ENCODE measurements around the gene TUBGCP2.

Gene TUBGCP2

GRCh38 chr10:133318494-133319127 lies 9.9 kb upstream of the TUBGCP2 start (continued):
- TF ChIP-seq PATZ1 (tag by site-specific recombination; IDR thresholded peaks at IDR 0.05) (peak; percentile 92; the same call in 1 of the 2 replicates), SP3 (tag by site-specific recombination; IDR thresholded peaks at IDR 0.05) (peak; percentile 71), INSM2 (tag by site-specific recombination; IDR thresholded peaks at IDR 0.05) (no peak), BCL11B (tag by site-specific recombination; IDR thresholded peaks at IDR 0.05; ENCODE audit: low read depth) (peak; percentile 55; the same call in 1 of the 2 replicates), ZNF157 (tag by site-specific recombination; IDR thresholded peaks at IDR 0.05) (no peak), KLF17 (tag by site-specific recombination; IDR thresholded peaks at IDR 0.05) (0 out of 2 replicates have a peak, but pooled peaks have one; percentile 78), ZFP69B (tag by site-specific recombination; IDR thresholded peaks at IDR 0.05) (peak; percentile 61; the same call in 1 of the 2 replicates), ZNF350 (tag by site-specific recombination; IDR thresholded peaks at IDR 0.05) (no peak), KLF7 (tag by site-specific recombination; IDR thresholded peaks at IDR 0.05; ENCODE audit: borderline replicate concordance) (peak; percentile 57; the same call in 1 of the 2 replicates), MZF1 (tag by site-specific recombination; IDR thresholded peaks at IDR 0.05; ENCODE audit: borderline replicate concordance) (0 out of 2 replicates have a peak, but pooled peaks have one; percentile 52)

GRCh38 chr10:133316732-133317131 lies 8.1 kb upstream of the TUBGCP2 start:
- no peaks in the 10 kb centered on the region for H3K9me3 ChIP-seq (ENCODE audit: control insufficient read depth, insufficient read depth, low read depth, low read length)
- TF ChIP-seq KLF9 (tag by site-specific recombination; IDR thresholded peaks at IDR 0.05; ENCODE audit: low read depth): peak; percentile 78
- TF ChIP-seq ZNF660 (tag by site-specific recombination; IDR thresholded peaks at IDR 0.05): no peak
- H3K4me3 ChIP-seq (ENCODE audit: low read depth, low read length): no peak overlapping the region
- H3K4me1 ChIP-seq (ENCODE audit: control insufficient read depth, insufficient read depth, low read length): no peaks in the 10 kb centered on the region
- ChIA-PET CTCF (interaction anchor here (3.3 kb wide), 1 partner anchor 12 kb away, joined by 20 read pairs; no protein-coding TSS in a partner anchor), POLR2A (no interaction called here)
- H3K27ac ChIP-seq (ENCODE audit: extremely low read depth, low read depth, low read length): no peak overlapping the region
- peaks cover 0 to 16% of the 10 kb centered on the region in 2 experiments; a peak in 1 of 3 replicates for H3K36me3 ChIP-seq (ENCODE audit: control insufficient read depth in 2 of 2, insufficient read depth in 1 of 2, low read length in 2 of 2)

GRCh38 chr10:133316266-133316665 lies 7.6 kb upstream of the TUBGCP2 start:
- CTCF ChIA-PET: interaction anchor here (0.6 to 3.3 kb wide), 3 partner anchors 9 to 64 kb away, joined by 3 to 20 read pairs (median 3); no protein-coding TSS in a partner anchor
- Histone ChIP-seq H3K9me3 (ENCODE audit: control insufficient read depth, insufficient read depth, low read depth, low read length) (no peaks in the 10 kb centered on the region), H3K4me1 (ENCODE audit: control insufficient read depth, insufficient read depth, low read length) (no peaks in the 10 kb centered on the region), H3K36me3 (ENCODE audit: control insufficient read depth in 2 of 2, insufficient read depth in 1 of 2, low read length in 2 of 2) (peaks cover 0 to 20% of the 10 kb centered on the region in 2 experiments; a peak in 1 of 3 replicates), H3K4me3 (ENCODE audit: low read depth, low read length) (no peak overlapping the region), H3K27ac (ENCODE audit: extremely low read depth, low read depth, low read length) (no peak overlapping the region)
- POLR2A ChIA-PET: interaction anchor here (2.8 kb wide), 1 partner anchor 8 kb away, joined by 15 read pairs; no protein-coding TSS in a partner anchor
- 0 out of 2 replicates have a peak, but pooled peaks have one; percentile 26 for TF ChIP-seq PATZ1 (tag by site-specific recombination; IDR thresholded peaks at IDR 0.05)
- no peak for TF ChIP-seq ZNF629 (tag by site-specific recombination; IDR thresholded peaks at IDR 0.05)
- TF ChIP-seq ZNF529 (tag by site-specific recombination; IDR thresholded peaks at IDR 0.05; ENCODE audit: insufficient replicate concordance): no peak
- TF ChIP-seq SP2 (tag by site-specific recombination; IDR thresholded peaks at IDR 0.05): no peak
- TF ChIP-seq ZNF341 (tag by site-specific recombination; IDR thresholded peaks at IDR 0.05; ENCODE audit: low read depth): peak; percentile 78
- no peak for TF ChIP-seq ZNF791 (tag by site-specific recombination; IDR thresholded peaks at IDR 0.05)
- TF ChIP-seq PRDM10 (tag by site-specific recombination; IDR thresholded peaks at IDR 0.05): peak; percentile 94
- no peak for TF ChIP-seq ZNF121 (tag by site-specific recombination; IDR thresholded peaks at IDR 0.05)
- no peak for TF ChIP-seq ZNF16 (tag by site-specific recombination; IDR thresholded peaks at IDR 0.05; ENCODE audit: low read depth)
- no peak for TF ChIP-seq ZNF223 (tag by site-specific recombination; IDR thresholded peaks at IDR 0.05)
- TF ChIP-seq ZNF175 (tag by site-specific recombination; IDR thresholded peaks at IDR 0.05): no peak

Data from HEK293 (cell line).